Left ventricle myocardium superior (tissue), 1 donor: ENCODE measurements around the gene AFAP1. TPM values are rescaled to one million over a fixed set of nuclear protein-coding genes. Genes with fewer than 3 reads are reported as not detected.

Source experiments
- ATAC-seq: fragments of 200-7000 bp; cut with Tn5 transposase; one replicate; pipeline ENCODE4 v1.9.1; 2020; ENCODE audit warnings: mild to moderate bottlenecking, moderate library complexity
- DNase-seq: peaks from one replicate; pipeline ENCODE4 v3.0.0-alpha.2; 2020
- intact Hi-C: fragments of 100-400 bp; cut with micrococcal nuclease; formaldehyde crosslinking; loops from one replicate; pipeline ENCODE4 v1.11.0; 2022
- total RNA-seq: library from RNA; stranded (reverse); fragmentation: NEBNext Ultra II Directional; extraction: Animal tissue kit (Norgen Biotek cat#: 25700); gene quantifications from one replicate; pipeline ENCODE4 v1.2.1, GENCODE V29; 2021
- donor health status: DM: no; HTN: yes; CAD: no; lungs with severe emphysema.

AFAP1 gene
- total RNA-seq, 1 donor from 2014 or later = 7.7 TPM

DNA sequence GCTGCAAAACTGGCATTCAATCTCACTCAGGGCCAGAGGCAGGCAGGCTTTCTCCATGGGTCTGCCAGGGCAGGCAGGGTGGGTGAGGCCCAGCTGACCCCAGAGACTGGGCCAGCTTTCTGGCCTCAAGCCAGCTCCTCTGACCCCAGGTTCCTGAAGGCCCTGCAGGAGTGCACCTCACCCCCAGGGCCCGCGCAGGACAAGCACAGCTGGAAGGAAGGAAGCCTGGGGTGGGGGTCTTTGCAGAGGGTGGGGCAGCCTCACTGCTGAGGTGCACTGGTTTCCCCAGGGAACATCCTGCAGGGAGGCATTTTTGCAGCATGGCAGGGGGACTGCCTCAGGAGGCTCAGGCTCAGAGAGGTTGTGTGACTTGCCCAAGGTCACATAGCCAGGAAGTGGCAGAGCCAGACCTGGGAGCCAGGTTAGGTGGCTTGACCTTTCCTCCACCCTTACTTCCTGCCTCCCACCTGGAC, 31.5 kb upstream of the AFAP1 start:
- intact Hi-C loops = no loop called here
- DNase-seq = no peak
- ATAC-seq = no peak

DNA sequence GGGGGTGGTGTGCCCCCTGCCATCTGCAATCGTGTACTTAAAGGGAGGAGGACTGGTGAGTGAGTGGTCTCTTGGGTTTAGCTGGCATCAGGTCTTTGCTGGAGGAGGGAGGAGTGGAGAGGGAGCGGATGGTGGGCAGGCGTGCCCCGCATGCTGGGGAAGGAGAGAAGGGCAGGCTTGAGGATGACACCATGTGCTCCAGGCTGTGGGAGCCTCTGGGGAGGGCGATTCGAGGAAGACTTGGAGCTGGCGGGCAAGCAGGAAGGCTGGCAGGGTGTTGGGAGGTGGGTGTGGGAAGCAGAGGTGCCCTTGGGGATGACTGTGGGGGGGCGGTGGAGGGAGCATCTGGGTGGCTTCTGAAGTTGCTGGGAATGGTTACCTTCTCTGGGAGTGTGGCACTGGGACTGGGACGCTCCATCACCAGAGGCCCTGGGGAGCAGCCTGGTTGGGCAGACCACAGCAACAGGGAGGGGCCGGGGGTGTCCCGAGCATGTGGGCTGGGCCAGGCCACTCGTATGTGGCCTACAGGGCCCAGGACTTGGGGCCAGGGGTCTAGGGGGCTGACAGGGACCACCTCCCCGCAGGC, 30.8 kb upstream of the AFAP1 start:
- intact Hi-C loops = no loop called here
- DNase-seq (no peak), ATAC-seq (no peak)

DNA sequence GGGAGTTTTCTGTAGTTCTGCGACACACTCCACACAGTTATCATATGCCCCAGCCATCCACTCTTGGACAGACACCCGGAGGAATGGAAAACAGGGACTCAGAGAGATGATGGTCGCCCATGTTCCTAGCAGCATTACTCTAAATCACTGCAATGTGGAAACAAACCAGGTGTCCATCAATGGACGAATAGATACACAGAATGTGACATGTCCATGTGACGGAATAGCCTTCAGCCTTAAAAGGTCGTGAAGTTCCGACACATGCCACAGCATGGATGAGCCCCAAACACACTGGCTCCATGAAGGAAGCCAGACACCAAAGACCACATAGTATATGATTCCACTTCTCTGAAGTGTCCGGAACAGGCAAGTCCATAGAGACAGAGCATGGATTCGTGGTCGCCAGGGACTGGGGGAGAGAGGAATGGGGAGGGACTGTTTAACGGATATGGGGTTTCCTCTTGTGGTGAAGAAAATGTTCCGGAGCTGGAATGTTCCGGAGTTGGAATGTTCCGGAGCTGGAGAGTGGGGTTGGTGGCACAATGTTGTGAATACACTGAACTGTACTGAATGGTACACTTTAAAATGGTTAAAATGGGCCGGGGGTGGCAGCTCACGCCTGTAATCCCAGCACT, 28.7 kb upstream of the AFAP1 start:
- ATAC-seq (no peak), DNase-seq (no peak)
- intact Hi-C loops = no loop called here

DNA sequence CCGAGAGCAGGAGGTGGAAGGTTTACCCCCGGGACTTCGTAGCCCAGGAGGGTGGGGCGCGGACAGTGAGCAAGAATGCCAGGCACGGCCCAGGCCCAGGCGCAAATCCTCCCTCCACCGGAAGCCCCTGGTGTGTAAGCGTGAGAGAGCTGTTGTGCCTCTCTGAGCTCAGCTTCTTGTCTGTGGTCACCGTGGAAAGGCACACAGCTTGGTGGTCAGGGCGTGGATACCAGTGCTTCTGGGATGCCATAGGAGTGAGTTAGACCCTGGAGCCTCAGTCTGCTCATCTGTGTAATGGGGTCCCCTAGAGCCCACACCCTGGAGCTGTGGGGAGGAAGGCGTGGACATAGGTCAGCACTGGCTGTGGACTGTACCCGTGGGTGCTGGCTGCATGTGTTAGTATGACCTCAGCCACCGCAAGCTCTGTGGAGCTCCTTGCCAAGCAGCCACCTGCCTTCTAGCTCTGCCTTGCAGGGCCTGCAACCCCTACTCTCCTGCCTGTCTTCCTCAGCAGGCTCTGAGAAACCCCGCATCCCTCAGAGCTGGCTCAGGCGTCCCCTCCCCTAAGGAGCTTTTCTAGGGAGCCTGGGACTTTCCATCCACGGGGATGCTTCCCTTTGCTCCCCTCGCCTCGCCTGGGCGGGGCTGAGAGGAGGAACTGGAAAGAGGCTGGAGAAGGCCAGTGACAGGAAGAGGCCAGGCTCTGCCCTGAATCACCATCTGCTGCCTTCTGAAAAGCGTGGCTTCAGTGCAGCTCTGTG, 28.0 kb upstream of the AFAP1 start:
- peak; percentile 55 for DNase-seq
- intact Hi-C loops = no loop called here
- ATAC-seq = peak; percentile 30

DNA sequence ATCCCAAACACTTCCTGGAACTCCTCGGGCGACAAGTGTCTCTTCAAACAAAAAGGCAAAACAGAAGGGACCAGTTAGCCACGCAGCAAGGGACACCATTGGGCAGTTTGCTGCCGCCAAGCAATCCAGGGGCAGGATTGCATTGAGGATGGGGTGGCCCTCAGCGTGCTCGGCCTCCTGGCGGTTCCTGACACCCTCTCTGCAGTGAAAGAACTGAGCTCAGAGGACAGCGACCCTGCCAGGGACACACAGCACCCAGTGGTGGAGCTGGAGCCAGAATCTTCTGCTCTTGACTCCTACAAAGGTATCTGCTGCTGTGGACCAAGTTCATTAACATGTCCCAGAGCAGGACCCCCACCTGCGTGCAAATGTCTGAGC, 27.4 kb upstream of the AFAP1 start:
- DNase-seq = no peak
- intact Hi-C loops = no loop called here
- ATAC-seq = no peak

DNA sequence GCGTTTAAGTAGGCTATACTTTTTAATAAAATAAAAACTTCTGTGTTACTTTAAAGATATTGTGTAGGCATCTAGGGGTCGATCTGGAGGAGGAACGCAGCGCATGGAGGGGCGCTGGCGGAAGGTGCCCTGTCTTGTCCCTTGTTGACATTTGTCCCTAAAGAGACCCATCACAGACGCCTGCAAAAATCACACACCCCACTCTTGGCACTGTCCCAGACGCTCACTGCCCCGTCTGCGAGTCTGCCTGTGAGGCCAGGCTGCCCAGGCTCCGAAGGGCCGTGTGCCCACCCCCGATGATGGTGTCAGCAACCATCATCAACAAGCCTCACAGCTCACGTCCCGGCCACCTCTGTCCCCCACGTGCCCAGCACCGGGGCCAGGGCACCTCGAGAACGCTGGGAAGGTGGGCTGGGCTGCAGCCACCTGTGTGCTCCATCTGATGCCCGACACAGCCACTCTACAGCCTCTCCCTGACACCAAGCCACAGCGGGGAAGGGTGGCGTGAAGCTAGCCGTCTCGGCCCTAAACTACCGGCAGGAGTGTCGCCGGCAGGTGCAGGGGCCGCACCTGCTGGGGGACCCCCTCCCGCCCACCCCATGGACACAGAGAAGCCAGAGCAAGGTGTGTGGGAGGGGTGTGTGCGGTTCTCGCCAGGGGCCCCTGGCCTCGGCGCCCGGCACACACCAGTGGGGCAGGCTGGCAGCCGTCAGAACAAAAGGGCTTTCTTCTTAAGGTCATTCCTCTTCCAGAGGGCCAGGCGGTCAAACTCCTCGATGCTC, 26.8 kb upstream of the AFAP1 start:
- ATAC-seq (no peak), DNase-seq (no peak)
- intact Hi-C loops = no loop called here

DNA sequence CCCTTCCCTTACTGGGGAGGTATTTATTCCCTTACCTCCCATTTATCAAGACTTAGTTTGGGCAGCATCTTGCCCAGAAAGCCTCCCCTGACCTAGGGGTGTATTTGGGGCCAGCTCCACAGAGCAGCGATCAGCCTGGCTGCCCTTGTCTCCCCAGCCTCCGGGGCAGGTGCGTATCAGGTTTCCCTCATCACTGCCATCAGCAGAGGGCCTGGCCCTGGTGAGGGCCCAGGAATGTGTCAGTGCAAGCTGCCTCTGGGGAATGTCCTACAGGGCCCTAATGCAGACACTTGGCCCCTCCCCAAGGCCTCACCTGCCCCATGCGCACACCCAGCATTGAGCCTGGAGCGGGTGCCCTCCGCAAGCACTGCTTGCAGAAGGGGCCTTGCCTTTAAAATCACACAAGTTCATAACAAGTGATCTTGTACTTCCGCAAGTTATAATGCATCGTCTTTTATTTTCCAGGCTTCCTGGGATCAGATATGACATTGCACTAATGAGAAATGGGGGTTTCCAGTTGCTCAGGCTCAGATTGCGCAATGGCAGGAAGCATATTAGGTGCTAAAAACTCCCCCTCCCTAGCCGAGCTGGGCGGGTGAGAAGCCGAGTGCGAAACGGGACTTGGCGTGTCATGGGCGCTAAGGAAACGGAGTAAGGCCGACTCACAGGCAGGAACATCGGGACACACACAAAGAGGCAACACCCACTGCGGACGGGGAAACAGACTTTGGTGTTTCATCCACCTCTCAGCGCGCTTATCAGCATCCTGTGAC, 25.4 kb upstream of the AFAP1 start:
- peak; percentile 70 for DNase-seq
- intact Hi-C loops = no loop called here
- ATAC-seq = peak; percentile 40

DNA sequence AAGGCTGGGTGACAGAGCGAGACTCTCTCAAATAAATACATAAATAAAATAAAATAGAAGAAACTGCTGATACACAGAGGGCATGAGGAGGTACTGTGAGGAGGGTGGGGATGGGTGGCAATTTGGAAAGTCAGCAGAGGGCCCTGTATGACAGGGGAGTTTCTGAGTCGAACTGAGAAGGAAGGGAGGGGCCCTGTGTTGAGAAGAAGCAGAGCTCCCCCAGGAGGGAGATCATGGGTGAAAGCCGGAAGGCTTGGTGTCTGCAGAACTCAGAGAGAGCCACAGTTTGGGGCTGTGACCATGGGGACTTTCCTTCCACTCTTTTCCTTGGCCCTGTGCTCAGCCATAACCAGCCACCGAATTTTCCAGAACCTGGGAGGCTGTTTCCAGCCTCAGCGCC, 24.8 kb upstream of the AFAP1 start:
- ATAC-seq (no peak), DNase-seq (no peak)
- intact Hi-C loops = no loop called here

DNA sequence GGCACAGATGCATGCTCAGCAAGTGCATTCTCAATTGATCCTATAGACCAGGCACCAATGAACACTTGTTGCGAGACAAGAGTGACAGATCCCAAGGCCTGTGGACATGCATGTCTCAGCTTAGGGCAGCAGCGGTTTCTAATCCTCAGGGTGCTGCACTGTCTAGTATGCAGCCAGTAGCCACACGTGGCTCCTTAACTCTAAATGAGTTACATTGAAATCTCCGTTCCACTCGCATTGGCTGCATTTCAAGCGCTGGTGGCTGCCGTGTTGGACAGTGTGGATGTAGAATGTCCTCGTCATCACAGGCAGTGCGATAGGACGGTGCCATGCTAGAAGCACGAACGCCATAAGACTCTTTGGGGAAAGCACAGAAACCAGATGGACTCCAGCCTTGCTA, 24.0 kb upstream of the AFAP1 start:
- intact Hi-C loops = no loop called here
- ATAC-seq = no peak
- DNase-seq = no peak

DNA sequence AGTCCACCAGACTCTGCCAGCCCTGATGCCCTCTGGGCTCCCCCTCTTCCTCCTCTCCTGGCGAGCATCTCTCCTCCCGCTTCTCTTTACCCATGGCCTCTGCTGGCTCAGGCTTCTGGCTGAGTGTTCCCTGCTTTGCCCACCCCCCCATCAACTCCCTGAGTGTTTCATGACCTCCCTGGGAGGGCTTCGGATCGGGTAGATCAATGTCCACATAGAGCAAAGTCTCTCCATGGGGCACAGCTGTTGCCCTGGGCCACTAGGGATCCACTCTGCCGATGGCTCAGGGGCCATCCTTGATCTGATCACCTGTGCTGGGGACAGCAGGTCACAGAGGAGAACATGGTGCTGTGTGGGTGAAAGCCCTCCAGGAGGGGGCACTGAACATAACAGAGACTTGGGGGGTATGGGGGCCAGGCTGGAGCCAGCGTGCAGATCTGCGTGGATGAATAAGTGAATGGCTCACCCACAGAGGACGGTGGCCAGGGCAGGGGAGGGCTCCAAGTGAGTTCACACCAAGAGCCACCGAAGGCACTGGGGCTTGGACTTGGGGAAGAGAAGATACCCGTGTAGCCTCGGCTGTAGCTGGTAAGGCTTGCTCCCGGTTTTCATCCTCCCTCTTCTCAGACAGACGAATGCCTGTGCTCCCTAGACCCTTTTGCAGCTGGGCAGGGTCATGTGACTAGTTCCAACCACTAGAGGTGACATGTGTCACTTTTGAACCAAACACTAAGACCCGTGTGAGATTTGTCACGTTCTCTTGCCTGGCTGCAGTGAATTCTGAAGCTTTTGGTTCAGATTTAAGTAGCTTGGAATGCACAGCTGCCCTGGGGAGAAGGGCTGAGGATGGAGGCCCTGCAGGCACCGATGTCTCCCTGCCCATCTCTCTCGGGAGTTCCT, 23.2 kb upstream of the AFAP1 start:
- no peak for ATAC-seq
- DNase-seq = no peak
- intact Hi-C loops = no loop called here

DNA sequence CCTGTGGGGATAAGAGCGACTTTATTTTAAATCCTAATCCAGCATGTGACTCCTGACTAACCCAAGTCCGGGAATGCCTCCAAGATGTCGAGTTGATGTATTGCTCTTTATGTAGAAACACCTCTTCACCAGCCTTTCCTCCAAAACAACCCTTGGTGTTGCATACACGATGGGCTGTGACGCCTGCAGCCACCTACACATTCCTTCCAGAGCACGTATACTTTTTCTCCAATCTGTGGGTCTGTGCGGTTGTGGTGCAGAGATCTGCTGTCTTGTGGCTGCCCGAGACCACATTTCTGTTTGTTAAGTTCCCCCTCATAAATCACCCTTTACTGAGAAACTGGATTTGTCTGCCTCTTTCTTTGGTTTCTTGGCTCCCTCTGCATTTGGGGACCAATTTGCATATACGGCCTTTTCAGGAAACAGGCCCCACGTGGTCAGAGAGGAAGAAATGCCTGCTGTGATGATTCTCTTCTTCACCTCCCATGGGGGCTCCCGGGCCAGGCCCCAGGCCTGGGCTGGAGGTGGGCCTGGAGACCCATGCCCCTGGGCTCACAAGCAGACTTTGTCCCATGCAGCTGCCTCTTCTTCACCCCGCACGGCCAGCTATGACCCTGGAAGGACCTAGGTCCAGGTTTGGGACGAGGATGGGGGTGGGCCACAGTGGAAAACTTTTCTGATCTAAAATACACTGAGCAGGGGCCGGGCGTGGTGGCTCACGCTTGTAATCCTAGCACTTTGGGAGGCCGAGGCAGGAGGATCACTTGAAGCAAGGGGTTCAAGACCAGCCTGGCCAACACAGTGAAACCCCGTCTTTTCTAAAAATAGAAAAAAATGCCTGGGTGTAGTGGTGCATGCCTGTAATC, 21.4 kb upstream of the AFAP1 start:
- intact Hi-C loops = no loop called here
- ATAC-seq = no peak
- no peak for DNase-seq

DNA sequence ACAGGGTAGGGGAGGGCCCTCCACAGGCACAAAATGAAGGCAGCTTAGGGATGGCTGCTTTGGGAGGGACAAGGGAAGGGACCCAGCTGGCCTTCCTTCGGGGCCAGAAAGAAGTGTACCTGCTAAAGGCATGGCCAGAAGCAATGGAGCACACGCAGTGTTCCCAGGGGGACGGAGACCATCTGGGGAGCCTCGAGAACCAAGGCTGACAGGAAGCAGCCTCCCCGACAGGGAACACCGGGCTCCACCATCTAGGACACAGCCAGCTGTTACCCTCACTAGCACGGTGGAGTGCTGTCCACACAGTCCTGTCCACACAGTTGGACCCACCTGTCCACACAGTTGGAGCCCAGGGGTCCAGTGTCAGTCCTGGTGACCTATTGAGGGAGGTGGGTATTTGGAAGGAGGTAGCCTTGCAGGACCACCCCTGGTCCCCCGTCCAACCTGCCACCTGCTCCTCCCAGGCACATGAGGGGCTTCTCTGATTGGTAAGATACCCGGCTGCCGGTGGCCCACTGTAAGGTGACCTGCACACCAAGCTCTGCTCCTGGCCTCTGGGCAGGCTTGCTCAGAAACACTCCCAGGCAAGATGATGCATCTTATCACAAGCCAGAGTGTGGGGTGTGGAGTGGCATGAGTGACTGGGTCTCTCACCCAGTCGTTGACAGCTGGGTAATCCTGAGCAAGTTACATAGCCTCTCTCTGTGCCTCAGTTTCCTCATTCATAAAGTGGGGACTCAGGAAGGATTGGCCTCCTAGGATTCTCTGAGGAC, 20.5 kb upstream of the AFAP1 start:
- no peak for ATAC-seq
- DNase-seq = no peak
- intact Hi-C loops = no loop called here

DNA sequence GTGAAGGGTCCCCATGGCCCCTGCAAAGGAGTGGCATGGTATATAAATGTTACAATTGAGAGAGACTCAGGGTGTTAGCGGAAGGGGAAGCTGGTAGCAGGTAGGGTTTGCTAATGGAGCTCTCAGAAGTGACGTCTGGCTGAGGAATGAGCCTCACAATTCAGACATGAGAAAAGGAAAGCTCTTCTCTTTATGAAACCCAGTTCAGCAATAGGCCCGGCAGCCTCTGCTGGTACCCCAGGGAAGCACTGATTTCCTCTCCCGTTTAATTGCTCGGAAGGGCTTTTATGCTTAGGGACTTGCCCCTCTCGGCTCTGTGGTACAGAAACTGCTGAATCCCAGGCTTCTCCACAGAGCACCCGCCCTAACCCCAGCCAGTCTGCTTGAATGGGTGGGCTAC, 19.4 kb upstream of the AFAP1 start:
- no peak for ATAC-seq

DNA sequence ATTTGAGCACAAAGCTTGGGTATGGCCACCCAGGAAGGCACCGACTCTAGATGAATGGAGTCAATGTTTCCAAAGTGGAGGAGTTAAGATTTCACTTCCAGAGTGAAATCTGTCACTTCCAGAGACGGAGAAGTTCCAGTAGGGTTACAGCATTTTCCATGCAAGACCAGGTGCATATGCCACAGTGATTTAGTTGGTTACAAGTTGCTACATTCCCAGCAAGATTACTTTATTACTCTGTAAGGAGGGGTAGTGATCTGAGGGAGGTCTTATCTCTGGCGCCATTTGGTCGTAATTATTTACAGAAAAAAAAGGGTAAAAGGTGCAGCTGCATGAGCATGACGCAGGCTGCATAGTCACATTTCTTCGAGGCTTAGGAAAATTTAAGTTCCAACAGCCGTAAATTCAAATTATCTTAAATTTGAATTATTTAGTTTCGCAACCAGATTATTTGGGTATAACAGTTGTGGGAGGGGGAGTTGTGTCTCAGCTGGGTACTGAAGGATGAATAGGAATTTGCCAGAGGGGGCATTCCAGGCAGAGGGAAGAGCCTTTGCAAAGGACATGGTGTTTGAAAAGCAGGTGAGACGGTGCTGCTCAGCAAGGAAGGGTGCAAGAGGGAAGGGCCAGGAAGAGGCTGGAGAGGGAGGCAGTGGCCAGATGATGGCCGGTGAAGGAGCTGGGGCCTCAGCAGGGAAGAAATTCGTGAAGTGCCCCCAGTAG, 17.4 kb upstream of the AFAP1 start:
- ATAC-seq = no peak
- intact Hi-C loops = no loop called here
- no peak for DNase-seq

More for the DNA sequence above, 19.4 kb upstream of the AFAP1 start:
- no peak for DNase-seq
- intact Hi-C loops = no loop called here

DNA sequence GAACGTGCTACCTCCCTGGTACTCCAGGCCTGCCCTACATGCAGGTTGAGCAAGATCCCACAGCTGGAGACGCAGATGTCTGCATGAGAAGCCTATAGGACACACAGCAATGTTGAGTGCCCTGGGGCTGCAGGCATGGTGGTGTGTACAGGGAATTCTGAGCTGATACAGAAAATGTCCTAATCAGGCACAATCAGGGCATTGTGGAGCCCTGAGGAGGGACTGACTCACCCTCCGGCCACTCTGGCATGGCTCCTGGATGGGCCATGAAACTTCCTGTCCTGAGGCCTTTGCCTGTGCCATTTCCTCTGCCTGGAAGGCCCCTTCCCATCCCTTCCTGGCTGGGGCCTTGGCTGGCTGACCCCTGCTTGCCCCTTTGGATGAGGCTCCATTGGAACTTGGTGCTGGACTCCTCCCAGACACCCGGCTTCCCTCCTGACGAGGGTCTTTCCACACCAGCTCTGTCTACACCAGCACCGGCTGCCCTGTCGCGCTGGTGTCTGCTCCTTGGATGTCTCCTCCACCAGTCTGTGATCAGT, 16.7 kb upstream of the AFAP1 start:
- ATAC-seq = peak; percentile 35
- intact Hi-C loops = no loop called here
- no peak for DNase-seq

DNA sequence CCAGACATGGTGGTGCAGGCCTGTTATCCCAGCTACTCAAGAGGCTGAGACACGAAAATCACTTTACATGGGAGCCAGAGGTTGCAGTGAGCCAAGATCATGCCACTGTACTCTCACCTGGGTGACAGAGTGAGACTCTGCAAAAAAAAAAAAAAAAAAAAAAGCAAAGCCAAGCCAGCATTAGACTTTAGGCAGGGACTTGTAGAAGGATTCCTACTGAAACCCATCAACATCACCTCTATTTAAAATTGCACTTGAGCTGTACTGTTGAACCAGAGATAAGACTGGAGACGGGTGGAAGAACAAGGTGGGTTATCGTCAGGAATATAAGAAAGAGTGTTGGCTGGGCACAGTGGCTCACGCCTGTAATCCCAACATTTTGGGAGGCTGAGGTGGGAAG, 15.7 kb upstream of the AFAP1 start:
- DNase-seq (no peak), ATAC-seq (peak; percentile 88)
- intact Hi-C loops = no loop called here
